Mesenchymal stem cell (in vitro differentiated cells and primary cell): ENCODE data around the gene DFFB.

Experiments used
- DNase-seq: peaks from one replicate; pipeline ENCODE4 v3.0.0-alpha.2; 2013
- H2AFZ ChIP-seq: one replicate; pipeline ENCODE4 v1.6.1; 2013; ENCODE audit warnings: low read depth, mild to moderate bottlenecking, control low read depth, inconsistent platforms, low read length, moderate library complexity
- H2AK5ac ChIP-seq: 2 replicates; pipeline ENCODE4 v1.6.1; 2013; ENCODE audit warnings: low read length, moderate library complexity, mild to moderate bottlenecking, inconsistent platforms; ENCODE audit not compliant: severe bottlenecking
- H2BK120ac ChIP-seq: one replicate; pipeline ENCODE4 v1.6.1; 2013; ENCODE audit warnings: low read depth, mild to moderate bottlenecking, inconsistent platforms, low read length, moderate library complexity
- H2BK12ac ChIP-seq, 2 experiments: one replicate each; pipeline ENCODE4 v1.6.1; 2013; ENCODE audit warnings: inconsistent platforms in 2 of 2, low read length in 2 of 2, mild to moderate bottlenecking in 2 of 2, moderate library complexity in 2 of 2, control low read depth in 1 of 2
- H2BK15ac ChIP-seq: one replicate; pipeline ENCODE4 v1.6.1; 2013; ENCODE audit warnings: mild to moderate bottlenecking, low read depth, inconsistent platforms; ENCODE audit not compliant: poor library complexity, severe bottlenecking
- H2BK5ac ChIP-seq: 2 replicates; pipeline ENCODE4 v1.6.1; 2013; ENCODE audit warnings: low read depth, mild to moderate bottlenecking, low read length, control low read depth, inconsistent platforms; ENCODE audit not compliant: poor library complexity, severe bottlenecking
- H3K14ac ChIP-seq, 2 experiments: one replicate each; pipeline ENCODE4 v1.6.1; 2013; ENCODE audit warnings: inconsistent platforms in 2 of 2, low read length in 2 of 2, control low read depth in 1 of 2, mild to moderate bottlenecking in 1 of 2, moderate library complexity in 1 of 2
- H3K18ac ChIP-seq, 2 experiments: one replicate each; pipeline ENCODE4 v1.6.1; 2013; ENCODE audit warnings: inconsistent platforms in 2 of 2, low read length in 2 of 2, control low read depth in 1 of 2, low read depth in 1 of 2, mild to moderate bottlenecking in 1 of 2
- H3K23ac ChIP-seq, 2 experiments: one replicate each; pipeline ENCODE4 v1.6.1; 2013; ENCODE audit warnings: inconsistent platforms in 2 of 2, low read length in 2 of 2, mild to moderate bottlenecking in 2 of 2, moderate library complexity in 2 of 2, control low read depth in 1 of 2
- H3K27ac ChIP-seq: 2 replicates; pipeline ENCODE4 v1.5.1; 2013; ENCODE audit warnings: mild to moderate bottlenecking, moderate library complexity, low read length, control low read depth, inconsistent platforms; ENCODE audit not compliant: poor library complexity, severe bottlenecking
- H3K27me3 ChIP-seq, 2 experiments: 2 replicates each; pipeline versions ENCODE4 v1.6.1 to v1.7.0; 2013; ENCODE audit warnings: low read length in 2 of 2, mild to moderate bottlenecking in 2 of 2, moderate library complexity in 2 of 2, control low read depth in 1 of 2, inconsistent platforms in 1 of 2; ENCODE audit not compliant: control insufficient read depth in 1 of 2, insufficient read depth in 1 of 2
- H3K36me3 ChIP-seq, 2 experiments: 2 replicates each; pipeline versions ENCODE4 v1.6.1 to v1.7.0; 2013; ENCODE audit warnings: low read length in 2 of 2, control low read depth in 1 of 2, inconsistent platforms in 1 of 2, low read depth in 1 of 2, mild to moderate bottlenecking in 1 of 2; ENCODE audit not compliant: insufficient read depth in 2 of 2, control insufficient read depth in 1 of 2
- H3K4ac ChIP-seq, 2 experiments: one replicate each; pipeline ENCODE4 v1.6.1; 2013; ENCODE audit warnings: inconsistent platforms in 2 of 2, low read length in 2 of 2, mild to moderate bottlenecking in 2 of 2, moderate library complexity in 2 of 2, control low read depth in 1 of 2, low read depth in 1 of 2
- H3K4me1 ChIP-seq: 2 replicates; pipeline ENCODE4 v1.6.1; 2013; ENCODE audit warnings: low read depth, low read length, control low read depth; ENCODE audit not compliant: control insufficient read depth, insufficient read depth
- H3K4me2 ChIP-seq: 2 replicates; pipeline ENCODE4 v1.6.1; 2013; ENCODE audit warnings: low read length, mild to moderate bottlenecking, inconsistent platforms; ENCODE audit not compliant: poor library complexity, severe bottlenecking
- H3K4me3 ChIP-seq, 2 experiments: 2 replicates each; pipeline versions ENCODE4 v1.5.1 to v1.7.0; 2013; ENCODE audit warnings: low read length in 2 of 2, mild to moderate bottlenecking in 2 of 2, control low read depth in 1 of 2, low read depth in 1 of 2; ENCODE audit not compliant: insufficient read depth in 1 of 2
- H3K79me1 ChIP-seq: replicated peaks from 2 replicates; pipeline ENCODE4 v1.6.1; 2013; ENCODE audit warnings: mild to moderate bottlenecking, control low read depth, low read length, inconsistent platforms; ENCODE audit not compliant: poor library complexity, severe bottlenecking
- H3K9ac ChIP-seq: 2 replicates; pipeline ENCODE4 v1.7.0; 2013; ENCODE audit warnings: mild to moderate bottlenecking, low read length, moderate library complexity
- H3K9me3 ChIP-seq: 2 replicates; pipeline ENCODE4 v1.7.0; 2013; ENCODE audit warnings: mild to moderate bottlenecking, low read length; ENCODE audit not compliant: control insufficient read depth
- H4K8ac ChIP-seq: one replicate; pipeline ENCODE4 v1.6.1; 2013; ENCODE audit warnings: inconsistent platforms, mild to moderate bottlenecking, low read length, moderate library complexity
- H4K91ac ChIP-seq: one replicate; pipeline ENCODE4 v1.6.1; 2013; ENCODE audit warnings: mild to moderate bottlenecking, low read length, inconsistent platforms
- WGBS: methylation state at CpG from one replicate; pipeline ENCODE4 v1.1.7; 2013; ENCODE audit warnings: mixed read lengths; 5-methylcytosine and 5-hydroxymethylcytosine counted together

Gene DFFB

DNA sequence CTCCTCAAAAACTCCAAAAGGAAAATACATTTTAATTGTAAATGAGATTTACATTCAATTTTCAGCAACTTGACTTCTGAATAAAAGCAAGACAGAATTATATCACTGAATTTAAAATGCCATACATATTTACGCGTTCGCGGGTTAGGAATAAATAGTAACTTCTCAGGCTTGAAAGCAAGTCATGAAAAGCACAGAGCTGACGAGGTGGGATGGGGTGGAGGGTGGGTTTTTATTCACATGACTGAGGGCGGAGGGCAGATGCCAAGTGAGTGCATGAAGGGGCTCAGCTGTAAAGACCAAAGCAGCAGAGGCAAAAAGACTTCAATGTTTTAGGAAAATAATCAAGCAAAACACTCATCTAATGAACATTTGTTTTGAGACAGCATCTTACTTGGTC is 6.0 kb upstream of the DFFB start:
- Histone ChIP-seq H3K23ac (no peak overlapping the region), H4K8ac (no peak overlapping the region), H2BK120ac (no peak overlapping the region), H2BK15ac (no peak overlapping the region), H2AFZ (no peak overlapping the region), H3K9ac (no peak overlapping the region), H2BK5ac (no peak overlapping the region), H3K27me3 (no peaks in the 10 kb centered on the region), H2BK12ac (no peak overlapping the region), H3K4ac (no peak overlapping the region), H4K91ac (no peak overlapping the region), H3K4me2 (no peak overlapping the region), H3K18ac (no peak overlapping the region), H3K27ac (no peak overlapping the region), H3K9me3 (no peaks in the 10 kb centered on the region), H3K4me1 (peaks cover 7% of the 10 kb centered on the region), H3K4me3 (no peak overlapping the region), H3K79me1 (peaks cover 33% of the 10 kb centered on the region), H2AK5ac (no peak overlapping the region), H3K36me3 (peaks cover 26 to 50% of the 10 kb centered on the region in 2 experiments), H3K14ac (no peak overlapping the region)
- DNase-seq = no peak
- 98% methylated on average over 5 of the region's 6 CpGs for whole genome bisulfite sequencing

DNA sequence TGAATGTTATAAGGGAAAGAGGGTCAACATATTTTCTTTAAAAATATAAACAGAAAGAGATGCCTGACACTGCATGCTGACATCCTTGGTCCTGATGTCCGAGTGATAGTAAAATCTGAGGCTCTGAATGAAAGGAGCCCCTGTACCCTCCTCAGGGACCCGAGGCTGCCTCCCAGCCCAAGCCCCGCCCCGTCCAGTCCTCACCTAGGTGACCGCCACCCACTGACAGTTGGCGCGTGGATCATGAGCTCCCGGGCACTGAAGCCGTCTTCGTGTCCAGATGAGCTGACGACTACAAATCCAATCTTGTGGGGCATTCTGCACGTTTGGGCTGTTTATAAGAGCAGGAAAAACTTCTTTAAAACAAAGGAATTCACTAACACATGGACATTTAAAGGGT is 5.2 kb upstream of the DFFB start:
- no peak overlapping the region for H3K18ac ChIP-seq
- no peak overlapping the region for H3K14ac ChIP-seq
- no peak overlapping the region for H3K4ac ChIP-seq
- H4K91ac ChIP-seq = no peak overlapping the region
- no peaks in the 10 kb centered on the region for H3K9me3 ChIP-seq
- no peak overlapping the region for H4K8ac ChIP-seq
- H3K23ac ChIP-seq = no peak overlapping the region
- peaks cover 25 to 42% of the 10 kb centered on the region in 2 experiments for H3K36me3 ChIP-seq
- H2BK15ac ChIP-seq = no peak overlapping the region
- H3K27ac ChIP-seq = no peak overlapping the region
- H3K79me1 ChIP-seq = peaks cover 33% of the 10 kb centered on the region
- H3K4me3 ChIP-seq = no peak overlapping the region
- DNase-seq = no peak
- H3K27me3 ChIP-seq = no peaks in the 10 kb centered on the region
- H2BK12ac ChIP-seq = no peak overlapping the region
- H2AK5ac ChIP-seq = no peak overlapping the region
- no peak overlapping the region for H3K4me2 ChIP-seq
- no peak overlapping the region for H2AFZ ChIP-seq
- 93% methylated on average over 12 of the region's 12 CpGs for WGBS
- H2BK120ac ChIP-seq = no peak overlapping the region
- no peak overlapping the region for H2BK5ac ChIP-seq
- no peak overlapping the region for H3K9ac ChIP-seq
- peaks cover 7% of the 10 kb centered on the region for H3K4me1 ChIP-seq

GRCh38 chr1:3852711-3853485 is 4.4 kb upstream of the DFFB start:
- Histone ChIP-seq H3K4me1 (peaks cover 12% of the 10 kb centered on the region), H2BK12ac (no peak overlapping the region), H2BK15ac (no peak overlapping the region), H2AK5ac (no peak overlapping the region), H3K27ac (no peak overlapping the region), H3K4me3 (no peak overlapping the region), H3K79me1 (peaks cover 35% of the 10 kb centered on the region), H3K18ac (no peak overlapping the region), H3K14ac (no peak overlapping the region), H3K23ac (no peak overlapping the region), H4K91ac (no peak overlapping the region), H3K9ac (peak overlapping the region; percentile 12), H3K27me3 (no peaks in the 10 kb centered on the region), H2BK120ac (no peak overlapping the region), H3K4me2 (no peak overlapping the region), H4K8ac (no peak overlapping the region), H2AFZ (no peak overlapping the region), H2BK5ac (no peak overlapping the region), H3K4ac (no peak overlapping the region), H3K36me3 (peaks cover 23 to 34% of the 10 kb centered on the region in 2 experiments), H3K9me3 (no peaks in the 10 kb centered on the region)
- no peak for DNase-seq
- WGBS = 78% methylated on average over 14 of the region's 15 CpGs

GRCh38 chr1:3857791-3858129 is 484 bp downstream of the DFFB start:
- Histone ChIP-seq H3K9ac (peak overlapping the region; percentile 91), H2BK120ac (no peak overlapping the region), H2BK15ac (no peak overlapping the region), H2BK5ac (no peak overlapping the region), H3K4ac (peak overlapping the region; percentile 57 to 89), H2BK12ac (no peak overlapping the region), H3K4me3 (peak overlapping the region; percentile 87 to 96), H2AFZ (peak overlapping the region; percentile 87), H3K27me3 (no peaks in the 10 kb centered on the region), H4K8ac (peak overlapping the region; percentile 90), H3K36me3 (peaks cover 0 to 4% of the 10 kb centered on the region in 2 experiments), H3K23ac (no peak overlapping the region), H3K4me1 (peaks cover 23% of the 10 kb centered on the region), H3K4me2 (peak overlapping the region; percentile 84), H4K91ac (no peak overlapping the region), H3K27ac (no peak overlapping the region), H3K18ac (peak overlapping the region in 1 of 2 experiments; percentile 79), H3K14ac (peak overlapping the region in 1 of 2 experiments; percentile 95), H2AK5ac (no peak overlapping the region), H3K79me1 (peaks cover 31% of the 10 kb centered on the region), H3K9me3 (no peaks in the 10 kb centered on the region)
- DNase-seq = peak; percentile 5
- WGBS = 17% methylated on average over 21 of the region's 21 CpGs
